HG02588 (cell line): ENCODE measurements around the gene GLA.

Experiments used
- ATAC-seq: cut with Tn5 transposase; IDR thresholded peaks from one replicate; pipeline ENCODE4 v1.9.1; 2021; ENCODE audit warnings: mild to moderate bottlenecking, moderate library complexity; ENCODE audit not compliant: unreplicated experiment

GLA gene

DNA sequence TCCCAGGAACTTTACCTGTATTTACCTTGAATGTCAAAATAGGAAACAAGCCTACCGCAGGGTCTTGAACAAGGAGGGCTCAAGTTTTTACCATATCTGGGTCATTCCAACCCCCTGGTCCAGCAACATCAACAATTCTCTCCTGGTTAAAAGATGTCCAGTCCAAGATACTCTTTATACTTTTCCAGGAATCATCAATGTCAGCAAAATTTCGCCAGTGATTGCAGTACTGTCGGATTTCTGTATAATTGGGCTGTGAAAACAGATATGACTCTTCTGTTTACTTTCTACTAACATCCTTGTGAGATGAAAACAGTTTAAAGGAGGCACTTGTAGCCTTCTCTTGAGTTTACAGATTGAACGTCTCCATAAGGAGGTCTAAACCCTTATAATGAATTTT is 9.0 kb downstream of the GLA start:
- no peak for ATAC-seq

DNA sequence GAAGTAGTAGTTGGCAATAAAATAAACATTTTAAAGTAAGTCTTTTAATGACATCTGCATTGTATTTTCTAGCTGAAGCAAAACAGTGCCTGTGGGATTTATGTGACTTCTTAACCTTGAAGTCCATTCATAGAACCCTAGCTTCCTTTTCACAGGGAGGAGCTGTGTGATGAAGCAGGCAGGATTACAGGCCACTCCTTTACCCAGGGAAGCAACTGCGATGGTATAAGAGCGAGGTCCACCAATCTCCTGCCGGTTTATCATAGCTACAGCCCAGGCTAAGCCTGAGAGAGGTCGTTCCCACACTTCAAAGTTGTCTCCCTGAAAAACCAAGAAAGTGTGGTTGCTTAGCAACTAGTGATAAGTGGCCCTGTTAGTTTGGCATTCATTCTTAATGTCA is 9.9 kb downstream of the GLA start:
- no peak for ATAC-seq

DNA sequence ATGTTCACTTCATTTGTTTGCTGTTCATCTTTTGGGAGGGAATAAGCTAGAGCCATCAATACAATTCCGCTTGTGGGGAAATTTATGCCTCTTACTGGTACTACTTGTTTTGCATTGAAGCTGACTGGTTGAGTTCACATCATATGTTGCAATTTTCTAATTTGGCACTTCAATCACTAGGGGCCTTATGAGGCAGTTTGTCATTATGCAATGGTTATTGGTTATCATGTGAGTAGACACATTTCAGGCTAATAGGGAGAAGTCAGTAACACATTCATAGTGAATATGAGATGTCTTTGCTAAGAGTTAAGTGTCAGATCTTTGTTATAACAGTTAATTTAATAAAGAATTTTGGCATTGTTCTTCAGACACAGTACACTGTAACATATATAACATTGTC is 11.9 kb downstream of the GLA start:
- ATAC-seq = no peak

DNA sequence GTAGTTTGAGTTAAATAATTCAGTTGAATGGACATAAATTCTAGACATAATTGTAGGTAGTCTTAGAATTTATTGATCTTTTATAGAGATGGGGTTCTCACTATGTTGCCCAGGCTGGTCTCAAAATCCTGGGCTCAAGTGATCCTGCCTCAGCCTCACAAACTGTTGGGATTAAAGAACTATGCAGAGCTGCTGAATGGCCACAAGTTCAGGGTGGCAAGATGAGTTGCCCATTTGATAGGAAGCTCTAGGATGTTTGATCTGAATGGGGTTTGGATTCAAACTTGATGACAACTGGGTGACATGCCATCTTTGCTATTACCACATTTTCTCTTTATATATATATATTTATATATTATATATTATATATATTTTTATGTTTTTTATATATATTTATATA is 13.4 kb downstream of the GLA start:
- ATAC-seq = no peak

DNA sequence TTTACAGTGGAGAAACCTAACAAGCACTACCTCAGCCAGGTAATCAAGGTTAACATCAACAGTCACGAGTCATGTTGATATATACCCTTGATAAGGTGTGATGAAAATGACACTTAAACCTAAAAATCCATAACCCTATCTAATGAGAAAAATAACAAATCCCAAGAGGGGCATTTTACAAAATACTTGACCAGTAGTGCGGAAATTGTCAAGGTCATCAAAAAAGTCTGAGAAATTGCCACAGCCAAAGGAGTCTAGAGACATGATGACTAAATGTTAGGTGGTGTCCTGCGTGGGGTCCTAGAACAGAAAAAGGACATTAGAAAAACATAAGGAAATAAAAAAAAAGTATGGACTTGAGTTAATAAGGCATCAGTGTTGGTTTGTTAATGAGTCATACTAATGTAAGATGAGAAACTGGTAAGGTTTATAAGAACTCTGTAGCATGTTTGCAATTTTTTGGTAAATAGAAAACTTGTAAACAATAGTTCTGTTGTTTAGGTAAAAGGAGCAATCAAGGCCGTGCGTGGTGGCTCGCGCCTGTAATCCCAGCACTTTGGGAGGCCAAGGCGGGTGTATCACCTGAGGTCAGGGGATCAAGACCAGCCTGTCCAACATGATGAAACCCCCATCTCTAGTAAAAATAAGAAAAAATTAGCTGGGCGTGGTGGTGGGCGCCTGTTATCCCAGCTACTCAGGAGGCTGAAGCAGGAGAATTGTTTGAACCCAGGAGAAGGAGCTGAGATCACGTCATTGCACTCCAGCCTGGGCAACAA is 14.0 kb downstream of the GLA start:
- no peak for ATAC-seq

DNA sequence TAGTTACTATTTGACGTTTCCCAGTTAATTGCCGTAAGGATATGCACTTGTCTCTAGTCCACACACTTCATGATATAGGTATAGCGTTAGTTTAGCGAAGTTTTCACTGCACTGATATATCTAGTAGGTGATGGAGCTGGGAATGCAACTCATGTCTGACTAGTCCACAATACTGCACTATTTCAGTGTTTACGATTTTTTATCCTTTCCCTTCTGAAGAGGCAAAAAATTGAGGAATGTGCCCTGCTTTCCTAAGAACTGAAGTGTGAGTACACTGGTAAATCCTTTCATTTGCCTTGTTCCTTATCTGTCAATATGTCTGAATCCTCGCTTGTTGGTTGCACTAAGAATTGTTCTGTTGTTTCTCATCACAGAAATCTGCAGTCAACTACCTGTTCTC is 15.9 kb downstream of the GLA start:
- no peak for ATAC-seq

DNA sequence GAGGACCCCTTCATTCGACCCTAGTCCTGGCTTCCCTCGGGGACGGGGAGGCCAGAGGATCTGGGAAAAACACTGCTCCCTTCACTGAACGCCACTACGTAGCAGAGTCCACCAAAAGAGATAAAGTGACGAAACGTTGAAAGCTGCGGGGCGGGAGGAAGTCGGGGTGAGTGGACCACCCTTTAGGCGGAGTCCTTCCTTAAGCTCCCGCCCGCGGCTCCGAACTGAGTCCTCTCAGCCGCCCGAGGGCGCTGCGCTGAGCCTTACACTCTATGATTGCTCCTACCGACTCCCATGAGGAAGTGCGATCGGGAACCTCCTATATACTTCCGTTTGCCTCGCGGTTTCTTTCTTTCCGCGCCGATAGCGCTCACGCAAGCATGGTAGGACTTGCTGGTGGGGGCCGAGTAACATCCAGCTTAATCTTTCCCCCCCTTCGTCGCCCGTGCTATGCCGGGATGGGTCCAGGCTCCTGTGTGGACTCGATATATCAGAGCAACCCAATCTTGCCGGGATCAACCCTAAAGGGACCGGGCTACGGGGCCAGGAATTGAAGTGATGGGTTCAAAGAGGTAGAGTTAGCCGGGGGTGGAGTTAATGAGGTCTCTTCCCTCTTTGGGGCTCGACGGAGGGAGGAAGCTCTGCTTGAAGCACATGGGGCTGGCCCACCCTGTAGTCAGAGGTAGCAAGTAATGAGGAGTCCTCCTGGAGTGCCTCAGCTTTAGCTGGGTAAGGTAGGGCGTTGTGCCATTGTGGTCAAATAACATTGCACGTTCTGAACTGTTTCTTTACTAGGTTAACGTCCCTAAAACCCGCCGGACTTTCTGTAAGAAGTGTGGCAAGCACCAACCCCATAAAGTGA is 16.8 kb downstream of the GLA start, which contains the start of gene RPL36A:
Gene RPL36A (plus strand): TSS at position 348 of the 862 bp plus-strand sequence. CDS start 33 bp downstream, at position 381.
- peak; percentile 79 for ATAC-seq

DNA sequence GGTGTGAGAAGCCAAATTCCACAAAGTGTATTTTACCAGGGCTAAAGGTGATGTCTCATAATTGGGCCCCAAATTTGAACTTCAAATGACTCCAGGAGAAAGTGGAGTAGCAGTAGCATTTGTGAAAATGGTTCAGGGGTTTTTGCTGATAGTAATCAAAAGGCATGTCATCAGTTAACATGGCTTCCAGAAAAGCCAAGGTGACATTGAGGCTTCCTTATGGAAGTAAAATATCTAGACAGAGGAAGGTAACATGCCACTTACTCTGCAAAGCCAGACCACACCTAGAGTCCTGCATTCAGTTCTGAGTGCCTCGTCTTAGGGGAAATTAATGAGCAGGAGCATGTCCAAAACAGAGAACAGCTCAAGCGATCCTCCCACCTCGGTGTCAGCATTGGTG is 19.1 kb downstream of the GLA start:
- ATAC-seq = no peak

DNA sequence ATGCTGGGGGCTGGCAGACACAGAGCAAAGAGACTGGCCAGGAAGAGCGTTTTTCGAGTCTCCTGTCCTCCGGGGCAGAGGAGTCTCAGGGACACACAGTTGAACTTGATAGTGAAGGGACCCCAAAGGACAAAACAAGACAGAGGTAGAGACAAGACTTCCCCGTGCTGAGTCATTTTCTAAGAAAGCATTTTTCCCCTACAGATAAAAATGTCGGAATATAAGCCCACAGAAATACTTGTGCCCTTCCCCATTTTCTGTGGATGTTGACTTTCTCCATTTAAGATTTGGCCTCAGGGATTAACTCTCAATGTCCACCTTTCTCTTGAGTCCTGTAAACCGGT is 21.2 kb downstream of the GLA start:
- no peak for ATAC-seq

DNA sequence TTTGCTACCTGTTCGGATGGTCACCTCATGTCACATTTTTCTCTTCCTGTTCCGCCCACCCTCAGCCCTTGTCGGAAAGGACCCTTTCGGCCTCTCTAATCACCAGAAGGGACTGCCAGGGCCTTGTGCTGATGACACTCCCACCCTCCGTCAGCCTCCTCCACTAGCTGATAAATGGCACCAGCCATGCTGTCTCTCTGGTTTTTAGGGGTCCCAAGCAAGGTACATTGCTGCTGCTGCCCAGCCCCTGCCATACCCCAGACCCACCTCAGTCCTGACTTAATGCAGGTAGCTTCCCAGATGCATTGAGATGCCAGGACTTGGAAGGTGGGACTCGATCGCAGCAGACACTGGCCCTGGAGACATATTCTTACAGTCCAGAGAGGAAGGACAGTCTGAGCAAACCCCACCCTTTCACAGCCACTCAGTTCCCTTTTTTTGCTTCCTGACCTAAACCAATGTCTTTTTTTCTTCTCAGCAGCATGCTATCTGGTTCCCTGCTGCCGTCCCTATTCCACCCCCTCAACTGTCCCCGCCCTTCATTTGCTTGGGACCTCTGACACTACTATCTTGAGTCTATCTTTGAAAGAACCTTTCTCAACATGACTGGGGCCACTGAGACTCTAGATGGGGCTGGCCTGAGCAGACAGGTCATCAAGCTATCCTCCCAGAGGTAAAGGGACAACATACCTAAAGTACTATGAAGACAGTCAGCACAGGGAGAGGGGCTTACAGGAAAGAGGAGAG is 21.8 kb downstream of the GLA start, which contains the start of gene BTK:
Gene BTK (minus strand): TSS at position 397 of the 747 bp plus-strand sequence. CDS start 10,907 bp downstream, outside the sequence.
- peak; percentile 68 for ATAC-seq

DNA sequence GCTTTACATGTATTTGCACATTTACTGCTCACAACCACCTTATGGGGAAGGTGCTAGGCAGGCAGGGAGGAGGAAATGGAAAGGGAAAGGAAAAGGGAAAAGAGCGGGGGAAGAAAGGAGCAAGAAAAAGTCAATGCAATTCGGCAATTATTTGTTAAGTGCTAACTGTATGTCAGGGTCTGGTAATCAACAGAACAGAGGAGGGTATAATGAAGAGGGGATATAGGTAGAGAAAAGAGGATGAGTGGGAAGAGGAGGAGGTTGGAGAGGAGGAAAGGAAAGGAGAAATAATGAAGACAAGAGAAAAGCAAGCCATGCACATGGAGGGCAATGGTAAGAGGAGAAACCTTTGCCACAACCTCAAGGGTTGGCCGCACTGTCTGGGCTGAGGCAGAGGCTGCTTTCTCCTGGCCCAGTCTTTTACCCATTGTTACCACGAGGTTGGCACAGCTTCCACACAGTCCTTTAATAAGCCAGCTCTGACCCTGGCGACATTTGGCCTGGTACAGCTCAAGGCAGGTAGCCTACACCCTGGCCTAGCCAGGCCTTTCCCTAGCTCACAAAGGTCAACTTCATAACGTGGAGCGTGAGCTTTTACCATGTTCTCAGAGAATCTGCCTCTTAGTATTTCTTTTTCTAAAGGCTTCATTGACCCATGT is 22.6 kb downstream of the GLA start:
- no peak for ATAC-seq

DNA sequence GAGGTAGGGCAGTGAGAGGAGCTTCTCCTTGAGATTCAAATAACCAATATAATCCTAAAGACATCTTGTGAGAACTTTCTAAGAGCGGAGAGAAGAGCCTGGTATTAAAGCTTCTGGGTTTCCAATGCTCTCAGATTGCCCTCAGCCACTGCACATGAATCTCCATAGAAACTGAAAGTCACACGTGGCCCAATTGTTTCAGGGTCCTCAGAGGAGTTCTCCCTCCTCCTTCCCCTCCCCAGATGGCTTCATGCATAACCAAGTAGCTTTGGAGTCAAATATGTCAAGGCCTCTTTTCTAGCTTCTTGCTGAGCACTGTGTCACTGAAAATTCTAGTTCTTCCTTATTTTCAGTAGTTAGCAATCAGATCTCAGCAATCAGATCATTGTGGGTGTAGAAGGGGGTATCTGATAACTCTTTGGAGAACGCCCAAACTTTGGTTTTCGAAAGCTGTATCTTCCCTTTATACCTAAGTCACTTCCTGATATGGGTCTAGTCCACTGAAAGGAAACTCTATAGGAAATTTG is 24.0 kb downstream of the GLA start:
- ATAC-seq = peak; percentile 72

DNA sequence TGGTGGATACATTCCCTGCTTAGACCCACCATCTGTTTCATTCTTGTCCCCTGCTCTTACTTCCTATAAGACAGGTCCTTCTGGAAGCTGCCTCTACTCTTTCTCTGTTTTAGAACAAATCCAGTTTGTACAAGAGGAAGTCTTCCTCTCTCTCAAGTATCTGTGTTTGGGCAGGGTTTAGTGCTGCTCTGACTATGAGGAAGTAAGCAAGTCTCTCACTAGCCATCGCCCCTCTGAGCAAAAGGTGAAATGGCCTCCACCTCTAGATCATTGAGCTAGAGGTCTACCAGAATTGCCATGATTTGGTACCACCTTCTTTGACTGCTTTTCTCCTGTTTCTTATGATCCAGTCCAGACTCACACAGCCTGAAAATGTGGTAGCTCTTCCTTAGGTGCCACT is 30.2 kb downstream of the GLA start:
- no peak for ATAC-seq

DNA sequence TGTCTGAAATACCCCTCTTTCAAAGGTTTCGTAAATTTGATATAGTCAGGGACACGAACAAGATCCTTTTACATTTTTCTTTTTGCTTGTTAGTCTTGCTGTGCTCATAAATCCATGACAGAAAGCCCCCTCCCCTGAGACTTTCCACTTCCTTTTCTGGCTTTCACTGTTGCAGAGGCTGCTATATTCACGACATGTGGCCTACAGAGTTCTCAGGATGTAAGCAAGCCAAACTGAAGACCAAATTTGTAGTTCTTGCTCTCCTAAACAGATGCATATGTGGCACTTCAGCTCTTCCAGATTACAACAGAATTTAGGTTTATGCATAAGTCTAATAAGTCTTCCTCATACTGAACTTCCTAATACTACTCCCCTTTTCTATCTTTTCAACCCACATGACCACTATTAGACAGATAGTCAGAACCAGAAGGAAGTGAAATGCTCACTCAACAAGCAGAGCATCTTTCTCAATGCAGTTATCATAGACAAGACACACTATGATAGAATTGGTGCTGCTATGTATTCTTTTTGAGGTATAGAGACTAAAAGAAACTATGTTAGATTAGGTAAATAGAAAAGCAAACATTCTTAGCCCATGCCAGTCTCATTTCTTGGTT is 36.7 kb downstream of the GLA start:
- ATAC-seq = no peak

DNA sequence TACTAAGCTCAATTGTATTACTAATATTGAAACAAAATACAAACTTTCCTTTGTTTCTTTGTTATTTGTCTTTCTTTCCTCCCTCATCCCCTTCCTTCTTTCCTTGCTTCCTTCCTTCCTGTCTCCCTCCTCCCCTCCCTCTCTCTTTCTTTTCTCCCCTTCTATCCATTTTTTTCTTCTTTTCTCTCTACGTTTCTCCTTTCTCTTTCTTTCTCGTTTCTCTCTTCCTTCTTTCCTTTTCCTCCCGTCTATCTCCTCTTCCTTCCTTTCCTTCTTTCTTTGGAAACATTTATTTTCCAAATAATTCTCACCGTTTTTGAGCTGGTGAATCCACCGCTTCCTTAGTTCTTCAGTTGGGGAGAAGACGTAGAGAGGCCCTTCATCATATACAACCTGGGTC is 38.0 kb downstream of the GLA start:
- ATAC-seq = no peak

DNA sequence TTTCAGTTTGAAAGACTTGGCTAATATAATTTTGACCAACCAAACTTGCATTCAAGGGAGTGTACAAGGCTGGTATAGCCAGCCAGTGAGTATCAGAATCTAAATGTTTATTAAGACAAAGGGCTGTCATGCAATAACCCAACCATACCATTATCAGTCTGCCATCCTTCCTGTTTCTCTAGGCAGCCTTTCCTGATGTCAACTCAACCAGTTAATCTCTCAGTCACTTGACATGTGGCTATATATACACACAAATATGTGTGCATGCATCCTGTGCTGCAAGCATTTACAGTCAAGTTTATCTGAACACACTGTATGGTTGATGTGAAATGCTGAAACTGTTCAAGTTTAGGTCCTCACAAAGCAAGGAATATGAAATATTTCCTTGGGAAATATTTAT is 38.9 kb downstream of the GLA start:
- no peak for ATAC-seq

DNA sequence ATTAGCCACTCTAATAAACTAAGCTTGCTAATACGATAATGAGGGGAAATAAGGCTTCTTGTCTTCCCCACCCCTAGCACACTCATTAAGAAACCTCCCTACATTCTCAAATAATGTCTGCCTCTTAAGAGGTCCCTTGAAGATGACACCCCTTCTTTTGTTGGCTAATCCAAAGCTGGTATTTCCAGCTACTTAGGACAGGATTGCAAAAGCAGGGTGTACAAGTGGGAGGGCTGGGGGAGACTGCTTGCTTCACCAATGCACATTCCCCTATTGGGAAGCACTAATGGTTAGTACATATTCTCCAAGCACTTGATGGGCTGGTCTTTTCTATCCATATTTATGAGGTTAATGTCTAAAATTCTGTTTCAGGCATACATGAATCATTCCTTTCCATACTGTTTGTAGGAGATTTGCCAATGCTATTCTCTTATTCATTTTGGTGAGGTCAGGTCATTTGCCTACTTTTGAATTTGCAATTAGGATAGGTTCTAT is 42.4 kb downstream of the GLA start:
- no peak for ATAC-seq

DNA sequence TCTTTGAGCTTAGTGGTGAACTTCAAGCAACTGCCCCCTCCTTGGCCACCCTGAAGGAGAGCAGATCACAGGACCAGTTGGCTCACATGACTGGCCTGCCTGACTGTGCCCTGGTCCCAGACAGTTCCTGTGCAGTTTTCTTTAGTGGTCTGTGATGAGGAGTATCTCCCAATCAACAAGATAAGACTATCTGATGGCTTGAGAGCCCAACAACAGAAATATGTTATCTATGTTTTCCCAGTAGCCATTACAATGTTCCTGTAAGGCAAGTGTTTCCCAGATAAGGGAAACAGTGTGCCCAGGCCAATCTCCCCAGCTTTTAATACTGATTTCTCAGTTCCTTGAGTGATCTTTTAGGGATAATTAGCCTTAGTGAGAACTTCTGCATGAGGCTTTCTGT is 45.0 kb downstream of the GLA start:
- no peak for ATAC-seq

DNA sequence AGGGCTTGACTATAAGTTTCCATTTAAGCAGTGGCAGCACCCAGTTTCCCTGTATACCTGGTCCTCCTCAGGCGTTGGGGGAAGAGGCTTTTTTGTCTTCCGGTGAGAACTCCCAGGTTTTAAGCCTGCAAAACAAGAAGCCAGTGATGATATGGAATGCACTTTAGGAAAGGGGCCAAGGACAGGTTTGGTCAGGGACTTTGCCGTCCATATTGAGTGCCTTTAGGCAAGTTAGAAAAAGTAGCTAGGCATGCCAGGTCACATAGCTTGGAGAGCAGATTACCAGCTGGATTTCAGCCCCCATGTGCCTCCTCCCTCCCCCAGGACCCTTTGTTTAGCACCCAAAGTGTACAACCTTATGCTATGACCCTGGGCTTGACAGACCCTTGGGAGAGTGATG is 45.6 kb downstream of the GLA start:
- no peak for ATAC-seq

DNA sequence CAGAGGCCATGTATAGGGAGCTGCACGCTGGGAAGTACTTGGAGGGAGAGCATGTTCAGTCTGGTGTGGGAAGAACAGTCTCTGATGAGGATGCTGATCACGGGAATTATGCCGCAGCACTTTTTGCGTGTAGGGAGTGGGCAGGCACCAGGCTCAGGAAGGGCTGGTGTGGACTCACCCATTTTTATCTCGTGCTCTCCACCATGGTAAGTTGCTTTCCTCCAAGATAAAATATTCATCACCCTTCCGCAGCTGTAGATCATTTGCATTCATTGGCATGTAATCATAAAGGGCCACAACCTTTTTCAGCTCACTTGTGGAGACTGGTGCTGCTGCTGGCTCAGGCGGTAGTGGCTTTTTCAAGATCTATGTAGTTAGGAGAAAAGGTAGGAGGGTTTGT is 47.3 kb downstream of the GLA start:
- ATAC-seq = no peak
